IMR-90 (cell line): Measurements from ENCODE around the gene PPP6R3. TPM values are rescaled to one million over a fixed set of nuclear protein-coding genes. Genes with fewer than 3 reads are reported as not detected.

Experiments
- ATAC-seq: fragments of 200-7000 bp; cut with Tn5 transposase; 2 replicates; pipeline ENCODE4 v1.9.1; 2020; ENCODE audit warnings: low read depth, mild to moderate bottlenecking, moderate library complexity
- BruUV-seq: library from RNA; stranded (reverse); fragments of 400-500 nt; replicated peaks from 2 replicates; lab custom pipeline; 2021; lab: Mats Ljungman, UMichigan
- CTCF ChIA-PET: fragments of 300-600 bp; formaldehyde crosslinking; extraction: SDS; loops from one replicate; lab custom pipeline; 2021; ENCODE audit warnings: antibody characterized with exemption; lab: Yijun Ruan, JAX
- POLR2A ChIA-PET: fragments of 300-600 bp; sonication (Branson Sonifier 250); formaldehyde crosslinking; loops from one replicate; lab custom pipeline; 2022; ENCODE audit warnings: antibody characterized with exemption; ENCODE audit not compliant: unreplicated experiment; lab: Charles Lee
- DNase-seq: peaks from one replicate; pipeline ENCODE4 v3.0.0; 2013
- H2AFZ ChIP-seq: replicated peaks from 2 replicates; pipeline ENCODE3; 2013; ENCODE audit warnings: low read length, mild to moderate bottlenecking; ENCODE audit not compliant: poor library complexity
- H2AK5ac ChIP-seq: 2 replicates; pipeline ENCODE4 v1.6.1; 2013; ENCODE audit warnings: low read depth, low read length, inconsistent platforms
- H2AK9ac ChIP-seq: replicated peaks from 2 replicates; pipeline ENCODE3; 2013; ENCODE audit warnings: mild to moderate bottlenecking, low read depth, low read length, moderate library complexity; ENCODE audit not compliant: poor library complexity
- H2BK120ac ChIP-seq: 2 replicates; pipeline ENCODE4 v1.6.1; 2013; ENCODE audit warnings: low read depth, low read length, inconsistent platforms
- H2BK15ac ChIP-seq: 3 replicates; pipeline ENCODE4 v1.6.1; 2013; ENCODE audit warnings: low read depth, low read length, inconsistent platforms
- H2BK20ac ChIP-seq: 2 replicates; pipeline ENCODE4 v1.6.1; 2013; ENCODE audit warnings: low read depth, mild to moderate bottlenecking, inconsistent platforms, low read length, moderate library complexity
- H2BK5ac ChIP-seq: 2 replicates; pipeline ENCODE4 v1.6.1; 2013; ENCODE audit warnings: mild to moderate bottlenecking, low read depth, low read length, inconsistent platforms; ENCODE audit not compliant: poor library complexity, severe bottlenecking
- H3K14ac ChIP-seq: replicated peaks from 2 replicates; pipeline ENCODE4 v1.6.1; 2013; ENCODE audit warnings: low read depth, low read length, inconsistent platforms
- H3K18ac ChIP-seq: 2 replicates; pipeline ENCODE4 v1.6.1; 2013; ENCODE audit warnings: low read depth, low read length, control low read depth
- H3K23ac ChIP-seq: 2 replicates; pipeline ENCODE4 v1.6.1; 2013; ENCODE audit warnings: low read depth, low read length, inconsistent platforms
- H3K27ac ChIP-seq: 2 replicates; pipeline ENCODE4 v1.5.1; 2013; ENCODE audit warnings: mild to moderate bottlenecking, control low read depth, low read length; ENCODE audit not compliant: insufficient read depth
- H3K27me3 ChIP-seq: 2 replicates; pipeline ENCODE4 v1.6.1; 2013; ENCODE audit warnings: low read length; ENCODE audit not compliant: control insufficient read depth, insufficient read depth
- H3K36me3 ChIP-seq: 2 replicates; pipeline ENCODE4 v1.6.1; 2013; ENCODE audit warnings: low read length, mixed read lengths; ENCODE audit not compliant: control insufficient read depth, insufficient read depth
- H3K4ac ChIP-seq: 2 replicates; pipeline ENCODE4 v1.6.1; 2013; ENCODE audit warnings: low read depth, low read length, inconsistent platforms
- H3K4me1 ChIP-seq: 2 replicates; pipeline ENCODE4 v1.6.1; 2013; ENCODE audit warnings: low read length, mixed read lengths; ENCODE audit not compliant: control insufficient read depth, insufficient read depth
- H3K4me2 ChIP-seq: 2 replicates; pipeline ENCODE4 v1.6.1; 2013; ENCODE audit warnings: low read depth, mild to moderate bottlenecking, control low read depth, low read length, moderate library complexity
- H3K4me3 ChIP-seq: 2 replicates; pipeline ENCODE4 v1.5.1; 2013; ENCODE audit warnings: low read depth, mild to moderate bottlenecking, control low read depth, low read length, moderate library complexity; ENCODE audit not compliant: insufficient read depth
- H3K56ac ChIP-seq: 2 replicates; pipeline ENCODE4 v1.6.1; 2013; ENCODE audit warnings: low read length, inconsistent platforms; ENCODE audit not compliant: insufficient read depth; ENCODE audit errors: extremely low read depth
- H3K79me1 ChIP-seq, 2 experiments: 2 replicates each; pipeline ENCODE4 v1.6.1; 2013; ENCODE audit warnings: low read length in 2 of 2, inconsistent platforms in 1 of 2, low read depth in 1 of 2
- H3K9ac ChIP-seq: 2 replicates; pipeline ENCODE4 v1.6.1; 2013; ENCODE audit warnings: low read depth, low read length, control low read depth
- H3K9me1 ChIP-seq: 2 replicates; pipeline ENCODE4 v1.6.1; 2013; ENCODE audit warnings: low read length, inconsistent platforms; ENCODE audit not compliant: insufficient read depth
- H3K9me3 ChIP-seq: 2 replicates; pipeline ENCODE4 v1.6.1; 2013; ENCODE audit warnings: low read length; ENCODE audit not compliant: control insufficient read depth, insufficient read depth
- H4K20me1 ChIP-seq: 2 replicates; pipeline ENCODE4 v1.6.1; 2013; ENCODE audit warnings: low read length, inconsistent platforms; ENCODE audit not compliant: insufficient read depth
- H4K5ac ChIP-seq: 2 replicates; pipeline ENCODE4 v1.6.1; 2013; ENCODE audit warnings: mild to moderate bottlenecking, low read depth, low read length, control low read depth
- H4K8ac ChIP-seq, 2 experiments: 2 replicates each; pipeline ENCODE4 v1.6.1; 2013; ENCODE audit warnings: low read depth in 2 of 2, low read length in 2 of 2, control low read depth in 1 of 2, inconsistent platforms in 1 of 2
- H4K91ac ChIP-seq: 2 replicates; pipeline ENCODE4 v1.6.1; 2013; ENCODE audit warnings: low read depth, low read length, inconsistent platforms; ENCODE audit not compliant: insufficient read depth
- BHLHE40 ChIP-seq: fragments of 150-350 bp; IDR thresholded peaks from 2 replicates; pipeline ENCODE4 v1.6.1; 2016; ENCODE audit warnings: mild to moderate bottlenecking, low read depth, low read length
- CEBPB ChIP-seq: IDR thresholded peaks from 2 replicates; pipeline ENCODE4 v1.6.1; 2012; ENCODE audit warnings: low read depth, low read length, improper control_type of control experiment
- CHD1 ChIP-seq: IDR thresholded peaks from 2 replicates; pipeline ENCODE4 v1.6.1; 2012; ENCODE audit warnings: low read depth, low read length, improper control_type of control experiment
- ELK1 ChIP-seq: fragments of 150-350 bp; IDR thresholded peaks from 2 replicates; pipeline ENCODE4 v1.6.1; 2016; ENCODE audit warnings: low read depth, mild to moderate bottlenecking, low read length, moderate library complexity, borderline replicate concordance
- FOS ChIP-seq: fragments of 150-350 bp; IDR thresholded peaks from 2 replicates; pipeline ENCODE4 v1.6.1; 2016; ENCODE audit warnings: low read depth, low read length
- MAFK ChIP-seq: IDR thresholded peaks from 2 replicates; pipeline ENCODE4 v1.6.1; 2012; ENCODE audit warnings: low read depth, low read length, improper control_type of control experiment
- MAZ ChIP-seq: IDR thresholded peaks from 2 replicates; pipeline ENCODE4 v1.6.1; 2012; ENCODE audit warnings: low read depth, mild to moderate bottlenecking, low read length, improper control_type of control experiment, moderate library complexity, borderline replicate concordance
- MXI1 ChIP-seq: IDR thresholded peaks from 2 replicates; pipeline ENCODE4 v1.6.1; 2012; ENCODE audit warnings: low read depth, mild to moderate bottlenecking, low read length, moderate library complexity, borderline replicate concordance
- NFE2L2 ChIP-seq: fragments of 150-350 bp; IDR thresholded peaks from 2 replicates; pipeline ENCODE4 v1.6.1; 2016; ENCODE audit warnings: low read depth, mild to moderate bottlenecking, low read length
- POLR2A ChIP-seq: IDR thresholded peaks from 2 replicates; pipeline ENCODE4 v1.6.1; 2012; ENCODE audit warnings: mild to moderate bottlenecking, low read depth, low read length
- RAD21 ChIP-seq: IDR thresholded peaks from 2 replicates; pipeline ENCODE4 v1.6.1; 2012; ENCODE audit warnings: low read length, improper control_type of control experiment
- RCOR1 ChIP-seq: IDR thresholded peaks from 2 replicates; pipeline ENCODE4 v1.6.1; 2012; ENCODE audit warnings: mild to moderate bottlenecking, low read length, improper control_type of control experiment; ENCODE audit not compliant: insufficient replicate concordance
- RFX5 ChIP-seq: IDR thresholded peaks from 2 replicates; pipeline ENCODE4 v1.8.0; 2012; ENCODE audit warnings: low read depth, mild to moderate bottlenecking, low read length, moderate library complexity
- SMC3 ChIP-seq: fragments of 150-350 bp; IDR thresholded peaks from 2 replicates; pipeline ENCODE4 v1.6.1; 2016; ENCODE audit warnings: low read depth, mild to moderate bottlenecking, antibody characterized with exemption, low read length, moderate library complexity
- USF2 ChIP-seq: fragments of 150-350 bp; IDR thresholded peaks from 2 replicates; pipeline ENCODE4 v1.6.1; 2017; ENCODE audit warnings: mild to moderate bottlenecking, antibody characterized with exemption, low read length, low read depth
- WGBS, 2 experiments: methylation state at CpG; one replicate each; pipeline versions ENCODE4 v1.1.5 to v1.1.7; 2013; ENCODE audit warnings: missing lambda C conversion rate in 2 of 2; ENCODE audit not compliant: insufficient read length in 1 of 2; ENCODE audit errors: extremely low coverage in 2 of 2; 5-methylcytosine and 5-hydroxymethylcytosine counted together
- dilution Hi-C: fragments of 300-500 bp; cut with HindIII; formaldehyde crosslinking; loops from one replicate; pipeline ENCODE4 v1.14.3; 2018; ENCODE audit warnings: low sequenced_read_pairs; ENCODE audit not compliant: unreplicated experiment
- in situ Hi-C: fragments of 300-500 bp; cut with MboI; formaldehyde crosslinking; loops from 3 replicates; pipeline ENCODE4 v1.14.3; 2019; ENCODE audit warnings: low sequenced_read_pairs, inconsistent platforms, mixed read lengths
- intact Hi-C: fragments of 100-400 bp; cut with micrococcal nuclease; formaldehyde crosslinking; loops from 2 replicates; pipeline ENCODE4 v1.10.0; 2022
- polyA plus RNA-seq, 3 experiments: library from polyadenylated mRNA; depleted of rRNA; stranded (reverse); fragments of >200 nt; gene quantifications; 2 replicates each; pipeline ENCODE4 v1.2.3, GENCODE V29; 2012; ENCODE audit warnings: low replicate concordance in 1 of 3
- total RNA-seq: library from RNA; depleted of rRNA; stranded (reverse); fragments of >200 nt; gene quantifications from 2 replicates; pipeline ENCODE4 v1.2.3, GENCODE V29; 2012
- TF ChIP-seq, protein P1 (sequence below): conservative IDR thresholded peaks from 2 replicates; pipeline ENCODE4 v1.5.1; 2012; ENCODE audit warnings: mild to moderate bottlenecking, low read depth, low read length, improper control_type of control experiment

The PPP6R3 gene
- total and polyA plus RNA-seq, 2 of the 4 experiments (the other 2 are of a cell fraction), result 29.0 to 123 TPM

DNA sequence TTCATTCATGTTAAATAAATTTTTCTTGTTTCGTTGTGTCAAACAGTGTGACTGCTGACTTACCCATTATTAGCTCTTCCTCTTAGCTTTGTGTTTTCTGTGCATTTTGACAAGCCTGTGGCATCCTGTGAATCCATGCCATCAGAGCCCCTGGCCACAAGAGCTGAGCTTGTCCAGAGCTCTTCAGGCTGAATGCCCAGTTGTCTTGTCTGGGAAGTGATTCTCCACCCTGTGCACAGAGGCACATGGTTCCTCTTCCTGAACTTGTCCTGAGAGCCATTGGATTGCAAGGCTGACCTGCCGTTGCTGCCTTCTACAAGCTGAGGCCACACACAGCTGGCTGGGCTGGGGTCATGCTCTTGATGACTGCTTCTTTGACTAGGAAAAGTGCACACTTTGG is 64.1 kb downstream of the PPP6R3 start:
- Histone ChIP-seq H2AK9ac (no peak overlapping the region), H3K56ac (no peak overlapping the region), H3K79me1 (peaks cover 52 to 80% of the 10 kb centered on the region in 2 experiments), H3K23ac (no peak overlapping the region), H2AK5ac (no peak overlapping the region), H2BK120ac (no peak overlapping the region), H2BK5ac (no peak overlapping the region), H3K4ac (no peak overlapping the region), H4K20me1 (peaks cover 50% of the 10 kb centered on the region), H2BK15ac (no peak overlapping the region), H3K9me3 (no peaks in the 10 kb centered on the region), H3K9ac (no peak overlapping the region), H3K14ac (no peak overlapping the region), H3K27ac (no peak overlapping the region), H3K4me2 (no peak overlapping the region), H4K8ac (no peak overlapping the region), H3K27me3 (no peaks in the 10 kb centered on the region), H3K4me3 (no peak overlapping the region), H3K18ac (no peak overlapping the region), H4K91ac (no peak overlapping the region), H2BK20ac (no peak overlapping the region), H3K4me1 (no peaks in the 10 kb centered on the region), H2AFZ (no peak overlapping the region), H3K9me1 (peaks cover 12% of the 10 kb centered on the region), H3K36me3 (peaks cover 38% of the 10 kb centered on the region), H4K5ac (no peak overlapping the region)
- ChIA-PET CTCF (interaction anchor here (1.5 kb wide), 1 partner anchor 11 kb away, joined by 6 read pairs; no protein-coding TSS in a partner anchor), POLR2A (no interaction called here)
- intact Hi-C loops (loop anchor here (5.0 kb wide), 1 partner anchor 37 kb away; no protein-coding TSS in a partner anchor), dilution Hi-C loops (no loop called here), in situ Hi-C loops (no loop called here)
- ATAC-seq, result no peak
- WGBS, 2 experiments, result no CpG with 5 or more reads among the region's 2 CpGs
- no peak for DNase-seq
- TF ChIP-seq RAD21 (no peak), CEBPB (no peak), CHD1 (no peak), USF2 (no peak), POLR2A (no peak), RCOR1 (no peak), BHLHE40 (no peak), FOS (no peak), MAZ (no peak), MXI1 (no peak), ELK1 (no peak), RFX5 (no peak), NFE2L2 (no peak), SMC3 (no peak), MAFK (no peak)
- TF ChIP-seq, protein P1, sequence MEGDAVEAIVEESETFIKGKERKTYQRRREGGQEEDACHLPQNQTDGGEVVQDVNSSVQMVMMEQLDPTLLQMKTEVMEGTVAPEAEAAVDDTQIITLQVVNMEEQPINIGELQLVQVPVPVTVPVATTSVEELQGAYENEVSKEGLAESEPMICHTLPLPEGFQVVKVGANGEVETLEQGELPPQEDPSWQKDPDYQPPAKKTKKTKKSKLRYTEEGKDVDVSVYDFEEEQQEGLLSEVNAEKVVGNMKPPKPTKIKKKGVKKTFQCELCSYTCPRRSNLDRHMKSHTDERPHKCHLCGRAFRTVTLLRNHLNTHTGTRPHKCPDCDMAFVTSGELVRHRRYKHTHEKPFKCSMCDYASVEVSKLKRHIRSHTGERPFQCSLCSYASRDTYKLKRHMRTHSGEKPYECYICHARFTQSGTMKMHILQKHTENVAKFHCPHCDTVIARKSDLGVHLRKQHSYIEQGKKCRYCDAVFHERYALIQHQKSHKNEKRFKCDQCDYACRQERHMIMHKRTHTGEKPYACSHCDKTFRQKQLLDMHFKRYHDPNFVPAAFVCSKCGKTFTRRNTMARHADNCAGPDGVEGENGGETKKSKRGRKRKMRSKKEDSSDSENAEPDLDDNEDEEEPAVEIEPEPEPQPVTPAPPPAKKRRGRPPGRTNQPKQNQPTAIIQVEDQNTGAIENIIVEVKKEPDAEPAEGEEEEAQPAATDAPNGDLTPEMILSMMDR, result no peak
- BruUV-seq, result no TSS peak
